ENCODE data around the gene MYOZ2.

MYOZ2 gene

DNA sequence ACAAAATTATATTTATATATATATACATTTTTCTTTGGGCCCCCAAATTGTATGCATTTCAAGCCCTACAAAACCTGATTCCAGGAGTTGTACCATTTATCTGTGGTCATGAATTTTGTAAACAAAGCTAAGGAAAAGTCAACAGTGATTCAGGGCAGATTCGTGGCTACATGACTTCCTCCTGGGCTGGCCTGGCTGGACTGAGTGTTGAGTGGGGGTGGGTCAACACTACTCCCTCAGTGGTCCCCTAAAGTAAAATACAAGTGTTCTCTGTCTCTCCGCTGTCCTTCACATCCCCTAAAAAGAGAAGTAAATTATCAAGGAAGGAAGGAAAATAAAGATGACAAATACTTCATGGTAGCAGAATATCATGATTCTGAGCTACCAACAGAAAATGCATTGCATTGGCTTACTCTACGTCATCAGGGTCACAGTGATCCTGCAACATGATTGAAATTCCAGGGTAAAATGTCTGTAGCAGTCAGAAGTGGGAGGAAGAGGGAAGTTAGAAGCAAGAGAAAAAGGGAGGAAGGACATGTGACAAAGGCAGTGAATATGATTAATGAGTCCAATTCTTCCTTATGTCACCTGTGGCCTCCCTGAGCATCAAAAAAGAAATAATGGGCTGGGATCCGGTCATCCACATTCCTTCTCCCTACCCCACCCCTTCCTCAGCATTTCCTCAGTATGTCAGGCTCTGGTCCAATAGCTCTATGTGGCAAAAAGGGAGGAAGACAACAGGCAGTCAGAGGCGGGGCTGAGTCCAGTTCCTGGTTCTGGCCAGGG lies 42.4 kb upstream of the MYOZ2 start:
- no peaks in the 10 kb centered on the region for H3K27me3 ChIP-seq (ENCODE audit: low read length)
- H2AFZ ChIP-seq (ENCODE audit: low read depth, low read length, severe bottlenecking): no peak overlapping the region
- H3K79me2 ChIP-seq (ENCODE audit: insufficient read depth, low read length): no peaks in the 10 kb centered on the region
- H3K27ac ChIP-seq (ENCODE audit: low read depth, low read length): no peak overlapping the region
- no peaks in the 10 kb centered on the region for H3K9me2 ChIP-seq (replicated peaks; ENCODE audit: insufficient read depth, low read length)
- no peak for TF ChIP-seq EZH2phosphoT487 (conservative IDR thresholded peaks at IDR 0.05; ENCODE audit: low read length)
- TF ChIP-seq, protein P1, sequence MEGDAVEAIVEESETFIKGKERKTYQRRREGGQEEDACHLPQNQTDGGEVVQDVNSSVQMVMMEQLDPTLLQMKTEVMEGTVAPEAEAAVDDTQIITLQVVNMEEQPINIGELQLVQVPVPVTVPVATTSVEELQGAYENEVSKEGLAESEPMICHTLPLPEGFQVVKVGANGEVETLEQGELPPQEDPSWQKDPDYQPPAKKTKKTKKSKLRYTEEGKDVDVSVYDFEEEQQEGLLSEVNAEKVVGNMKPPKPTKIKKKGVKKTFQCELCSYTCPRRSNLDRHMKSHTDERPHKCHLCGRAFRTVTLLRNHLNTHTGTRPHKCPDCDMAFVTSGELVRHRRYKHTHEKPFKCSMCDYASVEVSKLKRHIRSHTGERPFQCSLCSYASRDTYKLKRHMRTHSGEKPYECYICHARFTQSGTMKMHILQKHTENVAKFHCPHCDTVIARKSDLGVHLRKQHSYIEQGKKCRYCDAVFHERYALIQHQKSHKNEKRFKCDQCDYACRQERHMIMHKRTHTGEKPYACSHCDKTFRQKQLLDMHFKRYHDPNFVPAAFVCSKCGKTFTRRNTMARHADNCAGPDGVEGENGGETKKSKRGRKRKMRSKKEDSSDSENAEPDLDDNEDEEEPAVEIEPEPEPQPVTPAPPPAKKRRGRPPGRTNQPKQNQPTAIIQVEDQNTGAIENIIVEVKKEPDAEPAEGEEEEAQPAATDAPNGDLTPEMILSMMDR (IDR thresholded peaks at IDR 0.05; ENCODE audit: insufficient read depth, low read length, poor library complexity, severe bottlenecking): no peak
- no peaks in the 10 kb centered on the region for H4K20me1 ChIP-seq (ENCODE audit: low read depth, low read length)
- H3K36me3 ChIP-seq (ENCODE audit: low read length): no peaks in the 10 kb centered on the region
- H3K9me3 ChIP-seq (ENCODE audit: insufficient read depth, low read length): no peaks in the 10 kb centered on the region
- no peak overlapping the region for H3K4me2 ChIP-seq (ENCODE audit: low read depth, low read length, poor library complexity, severe bottlenecking)
- H3F3A ChIP-seq (ENCODE audit: insufficient read depth): no peaks in the 10 kb centered on the region
- H3K9ac ChIP-seq (ENCODE audit: low read length): no peak overlapping the region
- no peak overlapping the region for H3K4me3 ChIP-seq (ENCODE audit: insufficient read depth, low read length, poor library complexity, severe bottlenecking)

DNA sequence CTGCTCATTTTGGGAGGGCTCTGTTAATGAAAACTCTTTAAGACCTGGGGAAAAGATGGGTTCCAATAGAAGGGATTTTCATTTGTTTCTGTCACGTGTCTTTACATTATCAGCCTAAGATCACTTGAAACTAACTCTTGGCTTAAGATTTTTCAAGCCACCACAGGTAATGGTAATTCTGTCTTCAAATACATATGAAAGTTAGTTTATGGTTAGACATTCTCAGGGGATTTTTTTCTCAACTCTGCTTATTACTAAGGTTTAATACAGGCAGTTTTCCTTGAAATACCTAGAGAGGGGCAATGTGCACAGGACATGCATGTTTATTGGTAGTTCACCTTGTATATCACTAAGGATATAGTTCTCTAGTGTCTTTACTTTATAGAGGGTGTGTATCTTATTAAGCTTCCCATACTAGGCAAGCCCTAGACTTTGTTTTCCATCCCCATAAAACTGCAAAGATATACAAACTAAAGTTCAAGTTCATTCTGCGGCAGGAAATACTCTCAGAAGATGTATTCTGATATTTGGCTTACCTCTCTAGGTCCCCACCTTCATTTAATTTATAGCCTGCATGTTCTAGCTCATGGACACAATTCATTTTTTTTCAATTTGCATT lies 38.2 kb upstream of the MYOZ2 start:
- no peak overlapping the region for H3K4me2 ChIP-seq (ENCODE audit: low read depth, low read length, poor library complexity, severe bottlenecking)
- H3F3A ChIP-seq (ENCODE audit: insufficient read depth): no peaks in the 10 kb centered on the region

DNA sequence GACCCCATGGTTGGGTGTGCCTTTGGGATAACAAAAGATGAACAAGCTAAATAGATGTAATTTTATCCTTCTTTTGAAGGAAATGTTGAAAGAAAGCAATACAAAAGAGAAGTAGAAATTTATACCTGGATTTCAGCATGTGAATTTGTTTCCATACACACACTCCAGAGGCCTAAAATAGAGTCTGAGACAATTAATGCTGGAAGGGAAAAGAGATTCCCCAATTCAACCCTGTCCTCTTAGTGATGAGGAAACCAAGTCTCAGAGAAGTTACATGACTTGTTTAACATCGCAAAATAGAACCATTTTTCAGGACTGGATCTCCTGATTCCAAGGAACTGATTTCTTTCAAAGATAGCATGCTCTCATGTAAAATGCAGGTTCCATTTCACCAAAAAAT lies 37.3 kb upstream of the MYOZ2 start:
- no peak overlapping the region for H3K9ac ChIP-seq (ENCODE audit: low read length)
- no peaks in the 10 kb centered on the region for H3K9me3 ChIP-seq (ENCODE audit: insufficient read depth, low read length)
- H3K27ac ChIP-seq (ENCODE audit: low read depth, low read length): no peak overlapping the region
- H2AFZ ChIP-seq (ENCODE audit: low read depth, low read length, severe bottlenecking): no peak overlapping the region
- no peaks in the 10 kb centered on the region for H3K27me3 ChIP-seq (ENCODE audit: low read length)
- H4K20me1 ChIP-seq (ENCODE audit: low read depth, low read length): no peaks in the 10 kb centered on the region
- no peaks in the 10 kb centered on the region for H3F3A ChIP-seq (ENCODE audit: insufficient read depth)
- H3K4me2 ChIP-seq (ENCODE audit: low read depth, low read length, poor library complexity, severe bottlenecking): no peak overlapping the region
- no peaks in the 10 kb centered on the region for H3K79me2 ChIP-seq (ENCODE audit: insufficient read depth, low read length)
- no peaks in the 10 kb centered on the region for H3K36me3 ChIP-seq (ENCODE audit: low read length)
- H3K4me3 ChIP-seq (ENCODE audit: insufficient read depth, low read length, poor library complexity, severe bottlenecking): no peak overlapping the region
- H3K9me2 ChIP-seq (replicated peaks; ENCODE audit: insufficient read depth, low read length): no peaks in the 10 kb centered on the region
- TF ChIP-seq, protein P1 (IDR thresholded peaks at IDR 0.05; ENCODE audit: insufficient read depth, low read length, poor library complexity, severe bottlenecking): no peak
- no peak for TF ChIP-seq EZH2phosphoT487 (conservative IDR thresholded peaks at IDR 0.05; ENCODE audit: low read length)

More for the DNA sequence above, 38.2 kb upstream of the MYOZ2 start:
- Histone ChIP-seq H3K9ac (ENCODE audit: low read length) (no peak overlapping the region), H3K9me2 (replicated peaks; ENCODE audit: insufficient read depth, low read length) (no peaks in the 10 kb centered on the region), H3K36me3 (ENCODE audit: low read length) (no peaks in the 10 kb centered on the region), H3K27ac (ENCODE audit: low read depth, low read length) (no peak overlapping the region), H4K20me1 (ENCODE audit: low read depth, low read length) (no peaks in the 10 kb centered on the region), H2AFZ (ENCODE audit: low read depth, low read length, severe bottlenecking) (no peak overlapping the region), H3K79me2 (ENCODE audit: insufficient read depth, low read length) (no peaks in the 10 kb centered on the region), H3K9me3 (ENCODE audit: insufficient read depth, low read length) (no peaks in the 10 kb centered on the region), H3K27me3 (ENCODE audit: low read length) (no peaks in the 10 kb centered on the region), H3K4me3 (ENCODE audit: insufficient read depth, low read length, poor library complexity, severe bottlenecking) (no peak overlapping the region)
- no peak for TF ChIP-seq EZH2phosphoT487 (conservative IDR thresholded peaks at IDR 0.05; ENCODE audit: low read length)
- TF ChIP-seq, protein P1 (IDR thresholded peaks at IDR 0.05; ENCODE audit: insufficient read depth, low read length, poor library complexity, severe bottlenecking): no peak

Measured in SU-DHL-6 (cell line).